Activated CD4-positive, alpha-beta T cell treated with anti-CD3 and anti-CD28 coated beads, Interleukin-2, amount 50 U/mL, for 4 hours (primary cell): ENCODE results near the gene NAT10.
"Not testable (repeated sequence)": the region's sequence is repeated elsewhere in the genome, so short reads cannot be mapped to it uniquely, and the experiment has no call there.

Source experiments
- DNase-seq, 2 experiments: peaks; one replicate each; pipeline ENCODE4 v3.0.0-alpha.2; 2020

NAT10 gene

GRCh38 chr11:34105079-34105956 is at the start of gene NAT10:
NAT10 (plus strand) TSS chr11:34105629; CDS start chr11:34108226, 2,597 bp downstream.
- peak; percentile 96 to 97 for DNase-seq

GRCh38 chr11:34056672-34057071 is 48.8 kb upstream of the NAT10 start:
- DNase-seq = no peak

GRCh38 chr11:34063061-34063795 is 42.2 kb upstream of the NAT10 start:
- no peak for DNase-seq

- DNase-seq = no peak
Measured at GRCh38 chr11:34064291-34064690, 41.1 kb upstream of the NAT10 start.

GRCh38 chr11:34065505-34066203 is 39.8 kb upstream of the NAT10 start:
- no peak for DNase-seq

GRCh38 chr11:34066766-34067165 is 38.7 kb upstream of the NAT10 start:
- not testable (repeated sequence) for DNase-seq

- DNase-seq = no peak
Measured at GRCh38 chr11:34067383-34068065, 37.9 kb upstream of the NAT10 start.

- DNase-seq = no peak
Measured at GRCh38 chr11:34068111-34068510, 37.3 kb upstream of the NAT10 start.

- DNase-seq = not testable (repeated sequence)
Measured at GRCh38 chr11:34071306-34071705, 34.1 kb upstream of the NAT10 start.

- no peak for DNase-seq
Measured at GRCh38 chr11:34072041-34072440, 33.4 kb upstream of the NAT10 start.

GRCh38 chr11:34072832-34073231 is 32.6 kb upstream of the NAT10 start:
- no peak for DNase-seq

GRCh38 chr11:34074391-34074790 is 31.0 kb upstream of the NAT10 start:
- no peak for DNase-seq

GRCh38 chr11:34075178-34075820 is 30.1 kb upstream of the NAT10 start:
- no peak for DNase-seq

GRCh38 chr11:34080609-34081008 is 24.8 kb upstream of the NAT10 start:
- DNase-seq = no peak

- no peak for DNase-seq
Measured at GRCh38 chr11:34084637-34085036, 20.8 kb upstream of the NAT10 start.

- no peak for DNase-seq
Measured at GRCh38 chr11:34086554-34087283, 18.7 kb upstream of the NAT10 start.

- DNase-seq = no peak
Measured at GRCh38 chr11:34091825-34092224, 13.6 kb upstream of the NAT10 start.

- DNase-seq = not testable (repeated sequence)
Measured at GRCh38 chr11:34094900-34095299, 10.5 kb upstream of the NAT10 start.

- no peak for DNase-seq
Measured at GRCh38 chr11:34098813-34099212, 6.6 kb upstream of the NAT10 start.

GRCh38 chr11:34104680-34105078 is 750 bp upstream of the NAT10 start:
- DNase-seq = no peak

GRCh38 chr11:34105957-34106504 is 602 bp downstream of the NAT10 start:
- no peak for DNase-seq
